Natural killer cell treated with Interleukin-12 subunit alpha and Interleukin-12 subunit beta and Interleukin-15 and Interleukin-18, amount 100 ng/mL, for 72 hours (primary cell): ENCODE data around the gene ANP32A. TPM values are rescaled to one million over a fixed set of nuclear protein-coding genes. Genes with fewer than 3 reads are reported as not detected.

ENCODE experiments used
- ATAC-seq, 2 donors: fragments of 150-1000 bp; cut with Tn5 transposase in 1 of 2; sonication (Bioruptor Pico), chemical (Tn5 transposase) in 1 of 2; 2 replicates each; pipeline ENCODE4 v1.10.0; 2021
- DNase-seq: peaks from one replicate; pipeline ENCODE4 v3.0.0; 2022; ENCODE audit warnings: low spot score
- H3K27ac Mint-ChIP-seq, 2 donors: 1 replicate in 1 of 2; 2 replicates in 1 of 2; pipeline ENCODE4 v1.8.0; 2022; ENCODE audit warnings: mixed read lengths in 2 of 2, mild to moderate bottlenecking in 1 of 2, moderate library complexity in 1 of 2
- H3K27me3 Mint-ChIP-seq, 2 donors: 1 replicate in 1 of 2; 2 replicates in 1 of 2; pipeline ENCODE4 v1.8.0; 2022; ENCODE audit warnings: mixed read lengths in 2 of 2
- H3K36me3 Mint-ChIP-seq: one replicate; pipeline ENCODE4 v1.8.0; 2022; ENCODE audit warnings: mixed read lengths
- H3K4me1 Mint-ChIP-seq, 2 donors: 1 replicate in 1 of 2; 2 replicates in 1 of 2; pipeline ENCODE4 v1.8.0; 2022; ENCODE audit warnings: low read depth in 2 of 2, mixed read lengths in 2 of 2, mild to moderate bottlenecking in 1 of 2
- H3K4me3 Mint-ChIP-seq: one replicate; pipeline ENCODE4 v1.8.0; 2022; ENCODE audit warnings: mixed read lengths
- H3K9me3 Mint-ChIP-seq: 2 replicates; pipeline ENCODE4 v1.8.0; 2022; ENCODE audit warnings: mixed read lengths
- total RNA-seq, 2 donors: library from RNA; stranded (reverse); gene quantifications; one replicate each; pipeline ENCODE4 v1.2.3, GENCODE V29; 2022

Gene ANP32A
- total RNA-seq, 2 donors from 2014 or later, result 208 to 278 TPM

- DNase-seq (no peak), ATAC-seq (peak; percentile 35 to 67)
- Mint-ChIP-seq H3K4me3 (peak overlapping the region; percentile 16), H3K36me3 (no peaks in the 10 kb centered on the region), H3K27ac (peak overlapping the region; percentile 61 to 74), H3K27me3 (peaks cover 2 to 8% of the 10 kb centered on the region in 2 donors), H3K4me1 (peaks cover 29 to 51% of the 10 kb centered on the region in 2 donors), H3K9me3 (peaks cover 3% of the 10 kb centered on the region)
Observed at GRCh38 chr15:68776477-68777270, 44.0 kb downstream of the ANP32A start.

- Mint-ChIP-seq H3K36me3 (no peaks in the 10 kb centered on the region), H3K27me3 (peaks cover 2 to 9% of the 10 kb centered on the region in 2 donors), H3K27ac (peak overlapping the region; percentile 61 to 74), H3K9me3 (peaks cover 3% of the 10 kb centered on the region), H3K4me1 (peaks cover 31 to 52% of the 10 kb centered on the region in 2 donors), H3K4me3 (peak overlapping the region; percentile 45)
- ATAC-seq (peak; percentile 59 to 61), DNase-seq (no peak)
Observed at GRCh38 chr15:68775671-68776476, 44.8 kb downstream of the ANP32A start.

GRCh38 chr15:68775236-68775577 lies 45.5 kb downstream of the ANP32A start:
- Mint-ChIP-seq H3K27me3 (peaks cover 2 to 9% of the 10 kb centered on the region in 2 donors), H3K4me1 (peaks cover 31 to 51% of the 10 kb centered on the region in 2 donors), H3K9me3 (peaks cover 3% of the 10 kb centered on the region), H3K4me3 (no peak overlapping the region), H3K27ac (peak overlapping the region in 1 of 2 donors; percentile 74), H3K36me3 (no peaks in the 10 kb centered on the region)
- DNase-seq (no peak), ATAC-seq (no peak)

GRCh38 chr15:68774521-68775235 lies 46.0 kb downstream of the ANP32A start:
- Mint-ChIP-seq H3K4me3 (no peak overlapping the region), H3K36me3 (no peaks in the 10 kb centered on the region)

GRCh38 chr15:68774120-68774519 lies 46.6 kb downstream of the ANP32A start:
- H3K4me1 Mint-ChIP-seq, result peaks cover 31 to 53% of the 10 kb centered on the region in 2 donors
- peak overlapping the region in 1 of 2 donors; percentile 60 for H3K27ac Mint-ChIP-seq
- H3K4me3 Mint-ChIP-seq, result no peak overlapping the region
- H3K36me3 Mint-ChIP-seq, result no peaks in the 10 kb centered on the region
- ATAC-seq, result no peak
- DNase-seq, result no peak
- peaks cover 5 to 9% of the 10 kb centered on the region in 2 donors for H3K27me3 Mint-ChIP-seq
- peaks cover 3% of the 10 kb centered on the region for H3K9me3 Mint-ChIP-seq

More at GRCh38 chr15:68774521-68775235, 46.0 kb downstream of the ANP32A start:
- ATAC-seq (no peak), DNase-seq (no peak)
- H3K27ac Mint-ChIP-seq, result peak overlapping the region in 1 of 2 donors; percentile 60
- peaks cover 31 to 49% of the 10 kb centered on the region in 2 donors for H3K4me1 Mint-ChIP-seq
- peaks cover 2 to 9% of the 10 kb centered on the region in 2 donors for H3K27me3 Mint-ChIP-seq
- H3K9me3 Mint-ChIP-seq, result peaks cover 3% of the 10 kb centered on the region

GRCh38 chr15:68773036-68773435 lies 47.7 kb downstream of the ANP32A start:
- peaks cover 3% of the 10 kb centered on the region for H3K9me3 Mint-ChIP-seq
- peaks cover 5 to 9% of the 10 kb centered on the region in 2 donors for H3K27me3 Mint-ChIP-seq
- H3K27ac Mint-ChIP-seq, result peak overlapping the region in 1 of 2 donors; percentile 38
- DNase-seq (no peak), ATAC-seq (no peak)
- no peak overlapping the region for H3K4me3 Mint-ChIP-seq
- H3K36me3 Mint-ChIP-seq, result no peaks in the 10 kb centered on the region
- peaks cover 37 to 58% of the 10 kb centered on the region in 2 donors for H3K4me1 Mint-ChIP-seq

- H3K4me3 Mint-ChIP-seq, result no peak overlapping the region
- peaks cover 18 to 33% of the 10 kb centered on the region in 2 donors for H3K4me1 Mint-ChIP-seq
- H3K27ac Mint-ChIP-seq, result peak overlapping the region in 1 of 2 donors; percentile 25
- H3K27me3 Mint-ChIP-seq, result peaks cover 5 to 9% of the 10 kb centered on the region in 2 donors
- H3K9me3 Mint-ChIP-seq, result peaks cover 3% of the 10 kb centered on the region
- no peaks in the 10 kb centered on the region for H3K36me3 Mint-ChIP-seq
- DNase-seq (no peak), ATAC-seq (no peak)
Observed at GRCh38 chr15:68770216-68770615, 50.5 kb downstream of the ANP32A start.

- Mint-ChIP-seq H3K4me1 (peaks cover 18 to 31% of the 10 kb centered on the region in 2 donors), H3K4me3 (no peak overlapping the region), H3K36me3 (no peaks in the 10 kb centered on the region), H3K9me3 (peaks cover 3% of the 10 kb centered on the region), H3K27me3 (peaks cover 5 to 9% of the 10 kb centered on the region in 2 donors), H3K27ac (peak overlapping the region in 1 of 2 donors; percentile 25)
- no peak for DNase-seq
- ATAC-seq, result no peak
Observed at GRCh38 chr15:68769702-68770101, 51.0 kb downstream of the ANP32A start.

GRCh38 chr15:68768321-68768720 lies 52.4 kb downstream of the ANP32A start:
- H3K27me3 Mint-ChIP-seq, result peaks cover 5 to 18% of the 10 kb centered on the region in 2 donors
- no peaks in the 10 kb centered on the region for H3K36me3 Mint-ChIP-seq
- ATAC-seq, result no peak
- H3K4me3 Mint-ChIP-seq, result no peak overlapping the region
- DNase-seq, result no peak
- H3K9me3 Mint-ChIP-seq, result peaks cover 3% of the 10 kb centered on the region
- H3K27ac Mint-ChIP-seq, result peak overlapping the region in 1 of 2 donors; percentile 73
- peaks cover 18 to 23% of the 10 kb centered on the region in 2 donors for H3K4me1 Mint-ChIP-seq

- Mint-ChIP-seq H3K4me1 (peaks cover 18 to 23% of the 10 kb centered on the region in 2 donors), H3K27ac (peak overlapping the region in 1 of 2 donors; percentile 73), H3K9me3 (peaks cover 3% of the 10 kb centered on the region), H3K4me3 (no peak overlapping the region), H3K36me3 (no peaks in the 10 kb centered on the region), H3K27me3 (peaks cover 5 to 23% of the 10 kb centered on the region in 2 donors)
- DNase-seq (no peak), ATAC-seq (no peak)
Observed at GRCh38 chr15:68767833-68768232, 52.9 kb downstream of the ANP32A start.

- H3K27me3 Mint-ChIP-seq, result peaks cover 4 to 21% of the 10 kb centered on the region in 2 donors
- no peak for ATAC-seq
- H3K27ac Mint-ChIP-seq, result no peak overlapping the region
- H3K36me3 Mint-ChIP-seq, result no peaks in the 10 kb centered on the region
- no peaks in the 10 kb centered on the region for H3K9me3 Mint-ChIP-seq
- DNase-seq, result no peak
- H3K4me1 Mint-ChIP-seq, result peaks cover 6 to 11% of the 10 kb centered on the region in 2 donors
- no peak overlapping the region for H3K4me3 Mint-ChIP-seq
Observed at GRCh38 chr15:68765602-68766368, 54.9 kb downstream of the ANP32A start.

GRCh38 chr15:68764090-68764489 lies 56.6 kb downstream of the ANP32A start:
- ATAC-seq, result no peak

GRCh38 chr15:68763063-68763462 lies 57.6 kb downstream of the ANP32A start:
- Mint-ChIP-seq H3K4me1 (peaks cover 0 to 5% of the 10 kb centered on the region in 2 donors), H3K27ac (no peak overlapping the region), H3K27me3 (peaks cover 4 to 40% of the 10 kb centered on the region in 2 donors), H3K4me3 (no peak overlapping the region), H3K36me3 (no peaks in the 10 kb centered on the region), H3K9me3 (no peaks in the 10 kb centered on the region)
- no peak for DNase-seq
- ATAC-seq, result no peak

More at GRCh38 chr15:68764090-68764489, 56.6 kb downstream of the ANP32A start:
- Mint-ChIP-seq H3K9me3 (no peaks in the 10 kb centered on the region), H3K4me3 (no peak overlapping the region), H3K36me3 (no peaks in the 10 kb centered on the region), H3K27me3 (peaks cover 4 to 34% of the 10 kb centered on the region in 2 donors), H3K4me1 (peaks cover 6 to 10% of the 10 kb centered on the region in 2 donors), H3K27ac (no peak overlapping the region)
- no peak for DNase-seq
